ENCODE measurements around the gene PRKCZ.
A peak's percentile ranks its signal among the peaks of the same experiment; 100 is the strongest.

Gene PRKCZ

GRCh38 chr1:2163205-2163604, 113.0 kb downstream of the PRKCZ start:
- peak in 1 of 3 donors; percentile 9 for DNase-seq

GRCh38 chr1:2165646-2166045, 115.4 kb downstream of the PRKCZ start:
- DNase-seq: no peak

GRCh38 chr1:2166254-2166653, 116.0 kb downstream of the PRKCZ start:
- DNase-seq: no peak

GRCh38 chr1:2166695-2167094, 116.5 kb downstream of the PRKCZ start:
- no peak for DNase-seq

GRCh38 chr1:2168090-2168489, 117.9 kb downstream of the PRKCZ start:
- no peak for DNase-seq

- no peak for DNase-seq
Measured at GRCh38 chr1:2168535-2168934, 118.3 kb downstream of the PRKCZ start.

- DNase-seq: no peak
Measured at GRCh38 chr1:2169200-2169836, 119.1 kb downstream of the PRKCZ start.

GRCh38 chr1:2170211-2170610, 120.0 kb downstream of the PRKCZ start:
- no peak for DNase-seq

- no peak for DNase-seq
Measured at GRCh38 chr1:2172012-2172411, 121.8 kb downstream of the PRKCZ start.

- DNase-seq: no peak
Measured at GRCh38 chr1:2172551-2173146, 122.4 kb downstream of the PRKCZ start.

GRCh38 chr1:2173546-2174347, 123.5 kb downstream of the PRKCZ start:
- no peak for DNase-seq

- DNase-seq: peak; percentile 52 to 72 (median 58)
Measured at GRCh38 chr1:2174348-2175054, 124.3 kb downstream of the PRKCZ start.

- no peak for DNase-seq
Measured at GRCh38 chr1:2175055-2175414, 124.8 kb downstream of the PRKCZ start.

GRCh38 chr1:2175681-2176454, 125.7 kb downstream of the PRKCZ start:
- no peak for DNase-seq

GRCh38 chr1:2176615-2177014, 126.4 kb downstream of the PRKCZ start:
- DNase-seq: no peak

GRCh38 chr1:2177541-2177940, 127.3 kb downstream of the PRKCZ start:
- no peak for DNase-seq

- no peak for DNase-seq
Measured at GRCh38 chr1:2177946-2178538, 127.8 kb downstream of the PRKCZ start.

- DNase-seq: no peak
Measured at GRCh38 chr1:2178875-2179274, 128.7 kb downstream of the PRKCZ start.

- no peak for DNase-seq
Measured at GRCh38 chr1:2179283-2180013, 129.2 kb downstream of the PRKCZ start.

GRCh38 chr1:2180297-2181245, 130.4 kb downstream of the PRKCZ start:
- DNase-seq: peak; percentile 58 to 66 (median 61)
